Stimulated activated CD8-positive, alpha-beta memory T cell treated with anti-CD3 and anti-CD28 coated beads, Interleukin-7, amount 100 ng/mL, for 48 hours (primary cell): ENCODE measurements around the gene ACBD3.
"Not testable (repeated sequence)": the region's sequence is repeated elsewhere in the genome, so short reads cannot be mapped to it uniquely, and the experiment has no call there.

Experiments
- DNase-seq, 2 donors: peaks; one replicate each; pipeline ENCODE4 v3.0.0-alpha.2; 2020; ENCODE audit warnings: low read depth in 1 of 2; ENCODE audit errors: extremely low read depth in 1 of 2

Gene ACBD3

DNA sequence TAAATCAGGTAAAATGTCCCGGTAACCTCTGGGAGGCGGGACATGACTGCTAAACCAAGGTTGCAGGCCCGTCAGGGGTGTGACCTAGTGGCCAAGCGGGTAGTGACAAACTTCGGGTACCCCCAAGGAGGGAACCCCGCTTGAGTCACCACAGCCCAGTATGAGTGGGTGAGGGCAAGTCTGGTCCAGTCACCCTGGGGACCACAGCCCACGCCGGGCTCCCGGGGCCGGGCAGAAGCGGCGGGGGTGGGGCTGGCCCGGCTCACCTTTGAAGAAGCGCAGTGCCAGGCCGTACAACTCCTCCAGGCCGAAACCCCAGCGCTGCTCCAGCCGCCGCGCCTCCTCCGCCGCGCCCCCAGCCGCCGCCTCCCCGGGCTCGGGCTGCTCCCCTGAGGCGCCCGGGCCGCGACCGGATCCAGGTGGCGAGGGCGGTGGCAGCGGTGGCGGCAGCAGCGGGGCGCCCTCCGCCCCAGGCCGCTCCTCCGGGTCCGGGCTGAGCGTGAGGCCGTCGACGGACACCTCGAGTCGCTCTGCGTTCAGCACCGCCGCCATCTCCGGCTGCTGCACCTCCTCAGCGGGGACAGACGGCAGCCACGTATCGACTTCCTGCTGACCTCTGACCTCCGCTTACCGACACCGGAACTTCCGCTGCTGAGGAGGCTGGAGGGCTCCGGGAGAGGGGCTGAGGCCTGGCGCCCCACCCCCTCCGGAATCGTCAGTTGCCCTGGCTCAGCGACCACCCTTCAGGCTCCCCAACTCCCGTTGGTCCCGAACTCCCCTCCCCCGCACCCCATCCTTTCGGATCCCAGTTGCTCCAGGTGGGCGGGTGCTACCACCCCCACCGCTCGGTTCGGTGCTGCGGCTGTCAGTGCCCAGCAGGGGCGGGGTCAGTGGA, at the start of gene ACBD3:
TSS of gene ACBD3 (minus strand) at position 618 of the 895 bp plus-strand sequence. CDS start at position 552, 66 bp downstream.
- peak; percentile 69 to 83 for DNase-seq

DNA sequence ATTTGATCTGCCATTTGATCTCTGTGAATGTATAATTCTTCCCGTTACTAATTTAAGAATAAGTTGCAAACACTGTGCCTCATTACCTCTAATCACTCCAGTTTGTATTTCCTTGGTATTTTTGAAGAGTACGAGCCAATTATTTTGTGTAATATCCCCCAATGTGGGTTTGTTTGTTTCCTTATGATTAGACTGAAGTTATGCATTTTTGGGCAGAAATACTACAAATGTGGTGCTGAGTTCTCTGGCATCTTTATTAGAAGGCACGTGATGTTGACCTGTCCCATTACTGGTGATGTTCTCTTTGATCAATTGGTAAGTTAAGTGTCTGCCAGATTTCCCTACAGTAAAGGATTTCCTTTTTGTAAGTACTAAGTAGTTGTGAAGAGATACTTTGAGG, 47.3 kb upstream of the ACBD3 start:
- DNase-seq: no peak

DNA sequence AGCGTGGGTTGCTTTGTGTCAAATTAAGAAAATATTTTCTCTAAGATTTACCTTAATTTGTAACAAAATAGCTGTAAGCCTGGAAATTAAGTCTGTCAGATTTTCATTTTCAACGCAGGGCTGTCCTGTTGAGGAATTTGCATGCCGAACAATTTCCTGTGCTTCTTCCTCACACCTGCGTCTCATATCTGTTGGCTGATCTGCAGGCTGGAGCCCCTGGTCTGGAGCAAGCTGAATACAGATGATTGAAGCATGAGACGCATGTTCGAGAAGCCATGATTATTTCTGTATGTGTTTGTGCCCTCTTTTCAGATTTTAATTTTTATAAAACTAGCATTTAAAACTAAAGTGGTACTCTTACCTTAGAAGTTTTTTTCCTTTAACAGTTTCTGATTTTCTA, 46.8 kb upstream of the ACBD3 start:
- no peak for DNase-seq

DNA sequence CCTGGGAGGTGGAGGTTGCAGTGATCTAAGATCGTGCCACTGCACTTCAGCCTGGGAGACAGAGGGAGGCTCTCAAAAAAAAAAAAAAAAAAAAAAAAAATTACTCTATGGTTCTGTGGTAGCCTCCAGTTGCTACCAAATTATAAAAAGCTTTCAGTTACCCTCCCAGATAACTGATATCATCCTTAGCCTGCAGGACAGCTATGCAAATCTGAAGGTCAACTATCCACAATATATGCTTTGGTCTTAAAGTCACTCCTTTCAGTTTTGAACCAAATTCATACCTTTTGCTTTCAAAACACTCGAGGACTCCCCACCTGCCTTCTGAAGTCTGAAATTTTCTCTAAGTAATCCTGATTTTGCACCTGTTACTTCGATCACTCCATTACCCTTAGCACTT, 40.1 kb upstream of the ACBD3 start:
- no peak for DNase-seq

DNA sequence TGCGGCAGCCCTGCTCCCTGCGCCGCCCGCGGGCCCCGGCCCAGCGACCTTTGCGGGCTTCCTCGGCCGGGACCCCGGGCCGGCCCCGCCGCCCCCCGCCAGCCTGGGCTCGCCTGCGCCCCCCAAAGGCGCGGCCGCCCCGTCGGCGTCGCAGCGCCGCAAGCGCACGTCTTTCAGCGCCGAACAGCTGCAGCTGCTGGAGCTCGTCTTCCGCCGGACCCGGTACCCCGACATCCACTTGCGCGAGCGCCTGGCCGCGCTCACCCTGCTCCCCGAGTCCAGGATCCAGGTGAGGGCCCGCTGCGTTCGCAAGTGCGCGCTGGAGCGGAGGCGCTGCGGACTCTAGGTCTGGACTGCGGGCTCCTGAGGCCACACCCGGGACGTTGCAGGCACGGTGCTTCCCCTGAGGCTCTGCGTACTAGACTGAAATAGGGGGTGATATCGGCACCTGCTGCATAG, 37.3 kb upstream of the ACBD3 start:
- no peak for DNase-seq

DNA sequence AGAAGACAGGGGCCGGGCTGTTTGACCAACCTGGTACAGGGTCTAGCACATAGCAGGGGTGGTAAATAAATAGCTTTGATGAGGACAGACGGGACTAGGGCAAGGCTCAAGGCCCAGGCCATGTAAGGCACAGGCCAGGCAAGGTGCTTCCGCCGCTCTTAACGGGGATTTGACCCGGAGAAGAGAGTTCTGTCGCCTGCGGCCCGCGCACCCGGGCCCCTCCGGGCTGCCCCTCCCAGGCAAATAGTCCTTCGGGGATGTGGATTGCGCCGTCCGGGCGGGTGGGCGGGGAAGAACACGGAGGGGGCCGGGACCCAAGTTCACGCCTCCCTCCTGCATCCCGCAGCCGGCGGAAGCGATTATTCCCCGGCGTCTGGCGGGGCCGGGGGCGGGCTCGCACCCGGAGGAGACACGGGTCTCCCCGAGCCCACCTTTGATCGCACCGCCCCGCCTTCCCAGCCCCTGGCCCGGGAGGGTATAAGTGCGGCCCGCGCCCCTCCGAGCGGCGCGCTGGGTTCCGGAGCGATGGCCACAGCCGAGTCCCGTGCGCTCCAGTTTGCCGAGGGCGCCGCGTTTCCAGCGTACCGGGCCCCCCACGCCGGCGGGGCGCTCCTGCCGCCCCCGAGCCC, 36.7 kb upstream of the ACBD3 start, which contains the start of gene MIXL1:
TSS of gene MIXL1 (plus strand) at position 508 of the 629 bp plus-strand sequence. CDS start at position 526, 18 bp downstream.
- no peak for DNase-seq

DNA sequence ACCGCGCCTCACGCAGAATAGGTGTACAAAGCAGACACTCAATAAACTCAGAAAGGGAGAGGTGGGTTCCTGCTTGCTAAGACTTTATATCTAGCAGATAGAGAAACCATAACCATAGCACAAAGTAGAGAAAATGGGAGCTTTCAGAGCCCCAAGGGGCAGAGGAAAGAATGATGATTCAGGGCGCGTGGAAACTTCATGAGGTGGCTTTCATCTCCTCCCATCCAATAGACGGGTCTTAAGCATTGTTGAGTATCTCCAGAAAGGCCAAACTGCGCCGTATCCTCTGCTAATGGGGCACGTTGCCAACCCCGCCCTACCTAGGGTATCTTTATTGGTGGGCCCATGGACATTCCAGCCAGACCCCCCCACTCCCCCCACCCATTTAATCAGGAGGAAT, 36.1 kb upstream of the ACBD3 start:
- DNase-seq: no peak

DNA sequence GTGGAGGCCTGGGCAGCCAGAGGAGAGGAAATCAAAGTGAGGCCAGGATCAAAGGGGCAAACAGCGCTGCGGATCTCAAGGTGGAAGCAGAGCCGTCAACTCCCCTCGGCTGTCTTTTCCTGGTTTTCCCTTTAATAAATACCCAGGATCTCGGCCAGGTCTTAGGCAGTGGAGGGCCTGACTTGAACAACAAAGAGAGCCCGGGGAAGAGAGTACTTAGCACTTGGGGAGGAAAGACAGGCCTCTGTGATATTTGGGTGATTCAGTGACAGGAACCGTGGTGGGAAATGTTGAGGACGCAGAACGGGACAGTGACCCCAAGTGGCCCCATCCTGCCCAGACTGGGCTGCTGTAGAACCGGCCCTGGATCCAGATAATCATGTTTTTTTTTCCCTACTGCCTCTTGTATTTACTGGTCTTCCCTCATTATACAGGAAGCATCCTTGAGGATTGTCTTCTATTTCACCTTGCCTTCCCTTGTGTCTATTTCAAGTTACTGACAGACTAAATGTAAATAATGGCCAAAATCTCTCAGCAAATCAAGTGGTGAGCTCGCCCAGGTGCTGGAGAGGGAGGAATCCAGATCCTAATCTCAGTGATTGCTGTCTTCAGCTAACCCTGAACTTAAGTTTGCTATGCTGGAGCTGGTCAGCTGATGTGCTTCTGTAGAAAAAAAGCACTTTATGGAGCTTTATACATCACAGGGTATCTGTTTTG, 34.1 kb upstream of the ACBD3 start:
- no peak for DNase-seq

DNA sequence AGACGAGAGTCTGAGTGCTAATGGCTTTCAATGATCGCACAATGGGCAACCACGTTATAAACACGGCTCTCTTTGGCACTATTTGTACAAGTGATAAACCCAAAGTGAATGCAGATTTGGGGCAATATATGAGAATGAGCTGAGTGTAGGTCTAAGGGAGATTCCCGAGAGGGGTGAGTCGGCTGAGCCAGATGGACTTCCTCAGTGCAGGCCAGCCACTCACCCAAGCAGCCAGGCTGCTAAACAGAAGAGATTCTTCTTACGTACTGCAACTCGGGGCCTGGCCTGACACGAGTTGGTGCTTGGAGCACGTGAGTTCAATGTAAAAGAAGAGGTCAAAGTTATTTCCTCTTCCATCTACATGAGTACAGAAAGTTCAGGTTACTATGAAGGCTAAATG, 30.7 kb upstream of the ACBD3 start:
- DNase-seq: no peak

DNA sequence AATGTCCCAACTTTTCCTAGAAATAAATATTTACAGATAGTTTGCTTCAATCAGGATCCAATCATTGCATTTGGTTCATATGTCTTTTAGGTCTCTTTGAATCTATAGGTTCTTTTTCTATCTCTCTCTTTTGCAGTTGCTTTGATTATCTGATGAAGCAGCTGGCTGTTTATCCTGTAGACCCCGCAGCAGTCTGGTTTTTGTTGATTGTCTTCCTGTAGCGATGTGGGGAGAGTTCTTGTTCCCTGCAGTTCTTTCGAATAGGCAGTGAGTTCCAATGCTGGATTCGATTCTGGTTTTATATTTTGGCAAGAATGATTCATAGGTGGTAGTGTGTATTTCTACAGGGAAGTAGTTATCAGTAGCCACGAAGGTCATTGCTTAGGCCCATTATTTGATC, 29.5 kb upstream of the ACBD3 start:
- DNase-seq: no peak

DNA sequence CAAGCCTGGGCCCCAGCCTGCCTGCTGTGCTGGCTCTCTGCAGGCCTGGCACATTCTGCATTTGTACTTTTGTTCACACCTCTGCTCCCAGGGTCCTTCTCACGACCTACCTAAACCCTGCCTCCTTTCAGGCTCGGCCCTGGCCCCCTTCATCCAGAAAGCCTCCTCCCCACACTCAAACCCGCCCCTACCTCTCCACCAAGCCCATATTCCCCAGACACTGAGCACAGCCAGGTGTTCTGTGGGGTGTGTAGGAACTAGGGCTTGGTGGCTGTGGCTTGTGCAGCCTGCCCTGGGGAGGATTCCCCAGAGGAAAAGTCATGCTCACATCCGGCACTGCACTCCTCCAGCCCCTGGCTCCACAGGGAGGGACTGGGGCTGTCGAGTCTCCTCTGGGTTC, 28.7 kb upstream of the ACBD3 start:
- no peak for DNase-seq

DNA sequence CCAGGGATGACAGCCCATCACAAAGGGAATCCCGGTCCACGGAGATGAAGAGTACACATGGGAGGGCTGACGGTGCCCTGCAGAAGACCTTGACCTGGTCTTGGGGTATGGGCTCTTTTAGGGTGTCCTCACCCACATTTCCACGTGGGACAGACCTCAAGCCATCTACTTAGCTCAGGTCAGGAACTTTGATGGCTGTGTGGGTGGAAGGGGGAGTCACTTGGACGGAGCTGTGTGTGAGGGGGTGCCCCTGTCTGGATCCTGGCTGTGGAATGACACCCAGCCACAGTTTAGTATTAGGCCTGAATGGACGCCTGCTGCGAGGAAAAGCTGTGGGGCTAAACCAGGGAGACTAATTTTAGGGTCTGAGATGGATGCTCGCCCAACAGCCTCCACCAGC, 26.0 kb upstream of the ACBD3 start:
- DNase-seq: no peak

DNA sequence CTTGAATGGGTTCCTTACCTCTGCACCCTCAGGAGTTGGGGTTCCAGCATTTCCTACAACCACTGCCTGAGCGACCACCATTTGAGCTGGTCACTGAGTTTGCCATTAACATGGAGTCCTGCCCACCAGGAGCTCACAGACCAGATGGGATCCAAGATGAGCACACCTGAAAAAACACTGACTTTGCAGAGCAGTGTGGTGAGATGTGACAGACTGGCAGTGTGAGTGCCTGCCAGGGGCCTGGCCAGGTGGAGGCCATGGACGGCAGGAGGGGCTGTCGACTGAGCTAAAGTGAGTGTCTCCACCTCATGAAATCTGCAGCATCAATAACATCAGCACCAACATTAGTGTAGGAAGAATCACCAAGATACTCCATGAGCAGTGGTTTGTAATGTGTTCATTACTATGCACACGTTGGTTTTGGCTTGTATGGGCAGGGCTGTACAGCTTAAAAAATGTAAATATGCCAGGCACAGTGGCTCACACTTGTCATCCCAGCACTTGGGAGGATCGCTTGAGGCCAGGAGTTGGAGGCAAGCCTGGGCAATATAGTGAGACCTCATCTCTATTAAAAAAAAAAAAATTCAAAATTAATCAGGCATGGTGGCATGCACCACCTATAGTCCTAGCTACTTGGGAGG, 24.8 kb upstream of the ACBD3 start:
- DNase-seq: no peak

DNA sequence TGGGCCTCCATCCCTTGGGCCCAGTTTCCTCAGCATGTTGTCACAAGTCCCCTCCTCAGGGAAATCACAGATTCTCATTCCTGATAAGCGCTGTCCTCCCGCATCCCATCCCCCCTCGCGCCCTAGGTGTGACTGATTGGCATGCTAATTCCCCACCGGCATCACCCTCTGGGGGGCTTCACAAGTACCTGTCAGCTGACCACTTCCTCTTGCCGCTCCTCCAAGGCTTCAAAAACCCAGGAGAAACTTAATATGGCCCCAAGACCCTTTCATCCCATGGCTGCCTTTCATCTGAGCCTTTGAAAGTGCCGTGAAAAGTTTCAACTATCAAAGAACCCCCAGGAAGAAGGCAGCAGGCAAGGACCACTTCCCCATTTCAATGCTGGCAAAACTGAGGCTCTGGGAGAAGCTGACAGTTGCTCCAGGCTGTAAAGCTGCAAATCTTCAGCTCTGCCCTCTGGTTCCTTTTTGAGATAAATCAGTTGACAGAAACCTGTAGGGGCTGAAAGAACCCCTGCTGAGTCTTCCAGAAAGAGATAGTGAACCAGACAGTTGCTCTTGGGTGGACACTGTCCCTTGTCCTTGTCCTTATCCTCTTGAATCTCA, 24.1 kb upstream of the ACBD3 start:
- no peak for DNase-seq

DNA sequence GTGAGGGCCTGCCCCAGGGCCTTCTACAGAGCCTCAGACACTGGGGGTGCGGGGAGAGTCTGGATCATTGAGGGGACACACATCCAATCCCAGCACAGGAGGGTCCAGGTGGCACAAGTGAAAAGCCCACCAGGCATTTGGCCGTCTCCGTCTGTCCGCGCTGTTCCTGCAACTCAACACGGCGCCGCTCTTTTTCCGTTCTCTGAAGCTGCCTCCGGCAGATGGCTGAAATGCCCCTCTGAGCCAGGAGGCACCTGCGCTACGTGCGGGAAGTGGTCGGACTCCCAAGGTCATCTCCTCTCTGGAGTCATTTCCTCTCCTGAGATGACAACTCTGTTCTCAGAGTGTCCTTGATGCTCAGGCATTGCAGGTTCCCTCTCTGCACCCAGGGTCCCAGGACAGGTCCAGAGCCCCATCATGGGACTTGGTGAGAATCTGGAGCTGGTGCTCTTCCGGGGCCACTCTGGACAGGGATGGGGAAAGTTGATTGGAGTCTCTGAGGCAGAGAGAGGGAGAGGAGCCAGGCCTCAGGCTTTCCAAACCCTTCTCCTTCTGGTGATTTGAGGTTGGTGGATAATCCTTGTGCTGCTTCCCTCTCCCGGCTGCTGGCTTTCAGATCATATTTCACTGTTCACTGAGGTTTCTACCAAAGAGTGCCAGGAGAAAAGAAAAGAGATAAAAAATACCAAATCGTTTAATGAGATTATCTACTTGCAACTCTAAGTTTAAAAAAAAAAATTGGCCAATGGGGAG, 22.9 kb upstream of the ACBD3 start:
- DNase-seq: no peak

DNA sequence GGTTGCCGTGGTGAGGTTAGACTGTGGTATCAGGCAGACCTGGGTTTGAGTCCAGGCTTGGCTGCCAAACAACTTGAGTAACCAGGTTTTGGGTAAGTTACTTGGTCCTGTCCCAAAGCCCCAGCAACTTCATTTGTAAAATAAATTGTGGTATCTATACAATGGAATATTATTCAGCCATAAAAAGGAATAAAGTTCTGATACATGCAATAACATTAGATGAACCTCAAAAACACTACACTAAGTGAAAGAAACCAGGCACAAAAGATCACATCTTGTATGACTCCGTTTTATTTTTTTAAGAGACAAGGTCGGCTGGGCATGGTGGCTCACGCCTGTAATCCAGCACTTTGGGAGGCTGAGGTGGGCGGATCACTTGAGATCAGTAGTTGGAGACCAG, 20.5 kb upstream of the ACBD3 start:
- DNase-seq: no peak

DNA sequence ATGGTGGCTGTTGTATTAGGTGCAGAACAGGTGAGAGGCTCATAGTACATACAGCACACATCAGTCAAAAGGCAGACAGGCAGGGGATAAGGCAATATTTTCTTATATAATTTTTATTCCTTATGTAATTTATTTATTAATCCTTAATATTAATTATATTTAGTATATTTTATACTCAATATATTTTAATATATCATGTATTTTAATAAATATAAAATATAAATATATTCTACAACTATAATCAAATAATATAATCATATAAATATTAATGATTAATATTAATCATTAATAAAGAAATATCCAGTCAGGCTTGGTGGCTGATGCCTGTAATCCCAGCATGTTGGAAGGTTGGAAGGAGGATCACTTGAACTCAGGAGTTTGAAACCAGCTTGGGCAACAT, 17.7 kb upstream of the ACBD3 start:
- no peak for DNase-seq

DNA sequence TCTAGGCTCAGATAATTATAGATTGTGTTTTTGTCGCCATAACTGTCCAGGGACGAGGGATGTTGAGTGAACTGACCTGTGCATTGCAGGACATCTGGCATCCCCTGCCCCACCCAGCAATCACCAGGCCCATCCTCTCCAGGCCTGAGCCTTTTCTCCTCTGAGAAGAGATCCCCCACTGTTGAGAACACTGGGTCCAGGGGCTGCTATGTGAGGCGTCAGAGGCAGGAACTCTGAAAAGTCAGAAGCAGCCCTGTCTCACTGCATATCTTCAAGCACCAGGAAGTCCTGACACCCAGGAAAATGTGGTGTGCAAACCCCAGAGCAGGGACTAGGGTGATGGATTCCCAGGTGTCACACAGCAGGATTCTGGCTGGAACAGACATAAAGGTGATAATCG, 17.1 kb upstream of the ACBD3 start:
- no peak for DNase-seq

DNA sequence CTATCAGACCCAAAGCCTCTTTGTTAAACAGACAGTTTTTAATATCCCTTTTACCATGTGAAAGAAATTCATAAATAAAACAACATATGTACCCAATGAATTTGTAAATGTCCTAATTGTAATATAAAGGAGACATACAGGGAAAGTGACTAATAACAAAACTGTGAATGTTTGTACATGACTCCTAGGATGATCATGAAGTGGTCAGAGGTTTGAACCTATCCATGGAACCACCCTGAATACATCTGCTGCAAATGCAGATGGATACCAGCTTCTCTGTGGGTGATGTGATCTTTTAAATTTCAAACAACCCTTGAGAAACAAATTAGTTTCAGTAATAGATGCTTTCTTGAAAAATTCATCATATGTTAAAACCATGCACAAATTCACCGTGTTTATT, 16.7 kb upstream of the ACBD3 start:
- no peak for DNase-seq

DNA sequence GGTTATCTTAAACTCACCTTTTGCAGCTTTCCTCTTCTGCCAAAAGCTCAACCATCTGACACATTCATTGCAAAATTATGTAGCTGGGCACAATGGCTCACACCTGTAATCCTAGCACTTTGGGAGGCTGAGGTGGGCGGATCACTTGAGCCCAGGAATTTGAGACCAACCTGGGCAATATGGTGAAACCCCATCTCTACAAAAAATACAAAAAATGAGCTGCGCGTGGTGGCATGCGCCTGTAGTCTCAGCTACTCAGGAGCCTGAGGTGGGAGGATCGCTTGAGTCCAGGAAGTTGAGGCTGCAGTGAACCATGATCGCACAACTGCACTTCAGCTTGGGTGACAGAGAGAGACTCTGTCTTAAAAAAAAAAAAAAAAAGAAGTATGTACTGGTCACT, 16.1 kb upstream of the ACBD3 start:
- DNase-seq: not testable (repeated sequence)
